Osteocyte (in vitro differentiated cells): Measurements from ENCODE around the gene YBEY. TPM values are rescaled to one million over a fixed set of nuclear protein-coding genes. Genes with fewer than 3 reads are reported as not detected.

Experiments used
- DNase-seq: peaks from one replicate; pipeline ENCODE4 v3.0.0; 2021; ENCODE audit warnings: mixed read lengths; ENCODE audit not compliant: unreplicated experiment; ENCODE audit errors: extremely low spot score
- H3K27ac Mint-ChIP-seq: one replicate; pipeline ENCODE4 v1.8.0; 2021; ENCODE audit warnings: mild to moderate bottlenecking, mixed read lengths; ENCODE audit not compliant: unreplicated experiment
- H3K27me3 Mint-ChIP-seq: one replicate; pipeline ENCODE4 v1.8.0; 2021; ENCODE audit warnings: mixed read lengths; ENCODE audit not compliant: unreplicated experiment
- H3K36me3 Mint-ChIP-seq: one replicate; pipeline ENCODE4 v1.8.0; 2021; ENCODE audit warnings: mixed read lengths; ENCODE audit not compliant: unreplicated experiment
- H3K4me1 Mint-ChIP-seq: one replicate; pipeline ENCODE4 v1.8.0; 2021; ENCODE audit warnings: mixed read lengths; ENCODE audit not compliant: unreplicated experiment
- H3K4me3 Mint-ChIP-seq: one replicate; pipeline ENCODE4 v1.8.0; 2021; ENCODE audit warnings: mild to moderate bottlenecking, moderate library complexity, mixed read lengths; ENCODE audit not compliant: unreplicated experiment
- H3K9me3 Mint-ChIP-seq: one replicate; pipeline ENCODE4 v1.8.0; 2021; ENCODE audit warnings: mixed read lengths; ENCODE audit not compliant: unreplicated experiment
- CTCF ChIP-seq: fragments of 200-600 bp; sonication (generic); IDR thresholded peaks from 2 replicates; pipeline ENCODE4 v1.5.0; 2021; ENCODE audit warnings: antibody characterized with exemption, mild to moderate bottlenecking, moderate library complexity
- total RNA-seq: library from RNA; stranded (reverse); gene quantifications from 2 replicates; pipeline ENCODE4 v1.2.1, GENCODE V29; 2021

The YBEY gene
- total RNA-seq, 1 donor from 2014 or later: 17.9 TPM

GRCh38 chr21:46286648-46287002 is 483 bp downstream of the YBEY start:
- H3K27ac Mint-ChIP-seq: peak overlapping the region; percentile 98
- TF ChIP-seq CTCF: peak; percentile 5
- peaks cover 11% of the 10 kb centered on the region for H3K36me3 Mint-ChIP-seq
- no peak for DNase-seq
- no peaks in the 10 kb centered on the region for H3K27me3 Mint-ChIP-seq
- H3K4me1 Mint-ChIP-seq: peaks cover 40% of the 10 kb centered on the region
- H3K9me3 Mint-ChIP-seq: no peaks in the 10 kb centered on the region
- H3K4me3 Mint-ChIP-seq: peak overlapping the region; percentile 95

GRCh38 chr21:46287541-46287940 is 1.4 kb downstream of the YBEY start:
- peak overlapping the region; percentile 95 for H3K4me3 Mint-ChIP-seq
- no peaks in the 10 kb centered on the region for H3K9me3 Mint-ChIP-seq
- peaks cover 11% of the 10 kb centered on the region for H3K36me3 Mint-ChIP-seq
- H3K27me3 Mint-ChIP-seq: no peaks in the 10 kb centered on the region
- H3K4me1 Mint-ChIP-seq: peaks cover 38% of the 10 kb centered on the region
- H3K27ac Mint-ChIP-seq: peak overlapping the region; percentile 98
- no peak for DNase-seq
- TF ChIP-seq CTCF: no peak

- peaks cover 22% of the 10 kb centered on the region for H3K4me1 Mint-ChIP-seq
- no peaks in the 10 kb centered on the region for H3K27me3 Mint-ChIP-seq
- H3K36me3 Mint-ChIP-seq: peaks cover 2% of the 10 kb centered on the region
- no peak overlapping the region for H3K27ac Mint-ChIP-seq
- no peaks in the 10 kb centered on the region for H3K9me3 Mint-ChIP-seq
- no peak for TF ChIP-seq CTCF
- no peak for DNase-seq
- no peak overlapping the region for H3K4me3 Mint-ChIP-seq
These were observed 3.6 kb downstream of the YBEY start for GRCh38 chr21:46289655-46290179.

- no peak for TF ChIP-seq CTCF
- no peak overlapping the region for H3K27ac Mint-ChIP-seq
- no peak overlapping the region for H3K4me3 Mint-ChIP-seq
- H3K4me1 Mint-ChIP-seq: peaks cover 21% of the 10 kb centered on the region
- peaks cover 2% of the 10 kb centered on the region for H3K36me3 Mint-ChIP-seq
- no peaks in the 10 kb centered on the region for H3K27me3 Mint-ChIP-seq
- H3K9me3 Mint-ChIP-seq: no peaks in the 10 kb centered on the region
- DNase-seq: no peak
These were observed 5.4 kb downstream of the YBEY start for GRCh38 chr21:46291561-46291960.

- TF ChIP-seq CTCF: no peak
- no peak overlapping the region for H3K4me3 Mint-ChIP-seq
- H3K4me1 Mint-ChIP-seq: peaks cover 11% of the 10 kb centered on the region
- no peaks in the 10 kb centered on the region for H3K9me3 Mint-ChIP-seq
- H3K27me3 Mint-ChIP-seq: no peaks in the 10 kb centered on the region
- H3K36me3 Mint-ChIP-seq: peaks cover 2% of the 10 kb centered on the region
- H3K27ac Mint-ChIP-seq: peak overlapping the region; percentile 74
- DNase-seq: no peak
These were observed 8.6 kb downstream of the YBEY start for GRCh38 chr21:46294647-46295176.
